ENCODE results near the gene PXYLP1.

Gene PXYLP1

DNA sequence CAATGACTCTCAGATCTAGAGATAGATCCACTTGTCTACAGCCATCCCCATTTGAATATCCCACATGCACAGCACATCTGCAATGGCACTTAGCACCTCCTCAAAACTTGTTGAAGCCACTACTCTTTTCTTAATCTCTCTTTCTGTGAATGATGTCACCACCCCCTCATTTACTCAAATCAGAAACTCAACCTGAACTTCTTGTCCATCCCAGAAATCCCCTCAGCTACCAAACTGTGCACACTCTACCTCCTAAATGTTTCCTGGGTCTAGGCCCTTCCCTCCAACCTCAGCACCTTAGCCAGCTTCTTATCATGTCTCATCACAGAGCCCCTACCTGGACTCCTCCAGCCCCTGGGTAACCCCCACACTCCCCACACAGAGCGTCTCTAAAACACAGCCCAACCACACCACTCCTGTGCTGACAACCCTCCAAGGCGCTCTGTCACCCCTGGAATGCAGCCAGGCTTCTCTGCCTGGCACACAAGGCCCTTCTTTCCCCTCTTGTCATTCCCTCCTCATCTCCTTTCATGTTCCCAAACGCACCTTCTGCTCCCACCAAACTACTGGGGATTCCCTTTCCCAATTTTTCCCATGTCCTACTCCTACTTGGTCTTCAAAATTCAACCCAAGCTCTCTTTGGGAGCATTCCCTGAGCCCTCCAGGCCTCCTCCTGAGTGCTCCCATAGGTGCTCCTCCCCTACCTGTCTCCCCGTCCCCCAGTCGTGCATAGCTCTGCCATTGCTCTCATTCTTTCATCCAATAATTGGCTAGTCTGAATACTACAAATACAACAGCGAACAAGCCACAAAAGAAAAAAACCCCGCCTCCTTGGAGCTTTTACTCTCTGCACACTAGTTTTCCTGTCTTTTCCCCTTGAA, 96.9 kb downstream of the PXYLP1 start:
- DNase-seq (ENCODE audit: low read depth), result no peak

DNA sequence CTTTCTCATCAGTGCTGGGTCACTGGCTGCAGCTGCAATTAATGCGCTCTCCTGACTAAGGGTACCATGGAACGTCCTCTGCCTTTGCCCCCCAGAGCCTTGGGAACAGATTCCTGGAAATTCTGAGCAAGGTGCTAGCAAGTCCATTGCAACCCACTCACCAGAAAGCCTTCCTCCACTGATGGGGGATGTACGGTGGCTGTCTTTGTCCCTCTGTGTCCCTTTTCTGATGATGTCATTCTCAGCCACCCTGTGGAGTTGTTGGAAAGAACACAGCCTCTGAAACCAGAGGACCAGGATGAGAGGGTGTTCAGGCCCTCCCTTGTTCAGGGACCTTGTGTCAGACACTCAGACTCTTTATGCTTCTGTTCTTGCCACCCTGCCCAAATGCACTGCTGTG, 98.6 kb downstream of the PXYLP1 start:
- DNase-seq (ENCODE audit: low read depth), result no peak

DNA sequence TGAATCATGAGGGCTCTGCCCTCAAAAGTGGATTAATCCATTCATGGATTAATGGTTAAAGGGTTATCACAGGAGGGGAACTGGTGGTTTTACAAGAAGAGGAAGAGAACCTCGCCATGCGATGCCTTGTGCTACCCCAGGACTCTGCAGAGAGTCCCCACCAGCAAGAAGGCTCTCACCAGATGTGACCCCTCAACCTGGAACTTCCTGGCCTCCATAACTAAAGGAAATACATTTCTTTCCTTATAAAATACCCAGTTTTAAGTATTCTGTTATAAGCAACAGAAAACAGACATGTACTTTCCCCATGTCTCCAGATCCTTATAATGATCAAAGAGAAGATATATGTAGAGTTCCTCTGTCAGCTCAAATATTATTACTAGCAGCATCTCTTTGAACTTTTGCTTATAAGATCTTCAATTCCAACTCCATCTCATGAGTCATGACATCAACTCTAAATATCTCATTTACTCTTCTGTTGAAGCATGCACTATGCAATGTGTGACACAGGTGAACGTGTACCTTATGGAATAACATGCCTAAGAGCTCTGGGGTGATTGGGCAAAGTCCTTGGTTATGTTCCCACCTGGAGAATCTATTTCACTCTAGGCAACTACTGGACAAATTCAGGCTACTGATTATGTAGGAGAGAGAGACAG, 99.2 kb downstream of the PXYLP1 start:
- no peak for DNase-seq (ENCODE audit: low read depth)

- DNase-seq (ENCODE audit: low read depth), result no peak
Measured at GRCh38 chr3:141331377-141332318, 100.0 kb downstream of the PXYLP1 start.

DNA sequence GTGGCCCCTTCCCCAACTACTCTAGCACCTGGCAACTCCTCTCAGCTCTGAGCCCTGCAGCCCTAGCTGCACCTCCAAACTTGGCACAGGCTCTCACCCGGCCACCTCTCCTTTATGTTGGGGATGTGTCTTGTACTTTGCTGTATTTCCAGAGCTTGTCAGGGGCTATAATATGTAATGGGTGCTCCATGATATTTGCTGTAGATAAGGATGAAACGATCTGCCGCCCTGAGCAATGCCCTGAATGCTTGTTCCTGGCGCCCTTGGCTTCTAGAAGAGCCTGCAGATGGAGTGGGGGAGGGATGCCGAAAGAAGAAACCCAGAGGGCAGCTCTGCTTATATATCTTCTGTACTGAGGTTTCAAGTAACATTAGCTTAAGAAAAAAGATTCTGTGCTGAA, 100.8 kb downstream of the PXYLP1 start:
- no peak for DNase-seq (ENCODE audit: low read depth)

DNA sequence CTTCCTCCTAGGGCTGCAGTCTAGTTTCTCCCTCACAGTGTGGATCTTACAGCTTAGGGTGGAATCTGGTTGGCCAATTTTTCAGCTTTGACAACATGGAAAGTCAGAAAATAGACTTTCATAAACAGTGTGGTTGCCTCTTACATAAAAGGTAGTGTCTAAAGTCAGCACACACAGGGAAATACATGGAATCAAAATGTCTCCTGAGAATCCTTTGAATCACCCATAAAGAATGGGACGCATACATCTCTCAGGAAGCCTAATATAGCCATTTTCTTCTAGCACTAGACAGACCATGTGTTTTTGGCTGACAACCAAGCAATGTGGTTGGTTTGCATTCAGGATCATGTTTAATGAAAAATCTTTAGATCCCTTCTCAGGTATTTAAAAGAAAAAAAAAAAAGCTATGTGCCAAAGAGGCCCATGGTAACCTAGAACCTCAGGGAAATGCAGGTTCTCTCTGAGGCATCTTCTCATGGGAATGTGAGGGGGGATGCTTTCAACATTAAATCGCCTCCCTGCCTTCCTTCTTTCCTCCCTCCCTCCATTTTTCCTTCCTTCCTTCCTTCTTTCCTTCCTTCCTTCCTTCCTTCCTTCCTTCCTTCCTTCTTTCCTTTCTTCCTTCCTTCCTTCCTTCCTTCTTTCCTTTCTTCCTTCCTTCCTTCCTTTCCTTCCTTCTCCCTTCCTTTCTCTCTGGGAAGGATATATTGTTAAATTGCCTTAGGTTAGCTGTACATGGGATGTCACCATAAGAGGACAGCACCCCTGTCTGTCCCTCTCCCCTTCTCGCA, 102.4 kb downstream of the PXYLP1 start:
- DNase-seq (ENCODE audit: low read depth), result no peak

- DNase-seq (ENCODE audit: low read depth), result no peak
Measured at GRCh38 chr3:141334627-141335250, 103.1 kb downstream of the PXYLP1 start.

DNA sequence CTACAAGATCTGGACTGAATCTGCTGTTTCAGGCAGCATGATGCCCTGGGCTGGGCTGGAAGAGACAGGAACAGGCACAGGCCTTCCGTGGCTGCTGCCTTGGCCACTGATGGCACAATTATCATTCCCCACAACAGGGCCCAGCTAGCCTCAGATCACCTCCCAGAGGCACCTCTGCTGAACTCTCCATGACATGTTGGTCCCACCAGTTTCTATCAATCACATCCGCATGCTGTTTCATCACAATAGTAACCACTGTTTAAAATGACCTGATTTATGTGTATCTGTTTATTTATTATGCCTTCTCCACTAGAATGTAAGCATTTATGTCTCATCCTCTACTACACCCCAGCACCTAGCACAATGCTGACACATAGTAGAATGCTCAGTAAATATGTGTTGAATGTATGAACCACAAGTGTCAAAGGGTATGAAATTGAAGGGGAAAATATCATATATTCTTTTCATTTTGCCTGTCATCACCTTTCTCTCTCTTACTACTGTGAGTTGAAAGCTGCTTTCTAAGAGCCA, 104.0 kb downstream of the PXYLP1 start:
- DNase-seq (ENCODE audit: low read depth), result no peak

DNA sequence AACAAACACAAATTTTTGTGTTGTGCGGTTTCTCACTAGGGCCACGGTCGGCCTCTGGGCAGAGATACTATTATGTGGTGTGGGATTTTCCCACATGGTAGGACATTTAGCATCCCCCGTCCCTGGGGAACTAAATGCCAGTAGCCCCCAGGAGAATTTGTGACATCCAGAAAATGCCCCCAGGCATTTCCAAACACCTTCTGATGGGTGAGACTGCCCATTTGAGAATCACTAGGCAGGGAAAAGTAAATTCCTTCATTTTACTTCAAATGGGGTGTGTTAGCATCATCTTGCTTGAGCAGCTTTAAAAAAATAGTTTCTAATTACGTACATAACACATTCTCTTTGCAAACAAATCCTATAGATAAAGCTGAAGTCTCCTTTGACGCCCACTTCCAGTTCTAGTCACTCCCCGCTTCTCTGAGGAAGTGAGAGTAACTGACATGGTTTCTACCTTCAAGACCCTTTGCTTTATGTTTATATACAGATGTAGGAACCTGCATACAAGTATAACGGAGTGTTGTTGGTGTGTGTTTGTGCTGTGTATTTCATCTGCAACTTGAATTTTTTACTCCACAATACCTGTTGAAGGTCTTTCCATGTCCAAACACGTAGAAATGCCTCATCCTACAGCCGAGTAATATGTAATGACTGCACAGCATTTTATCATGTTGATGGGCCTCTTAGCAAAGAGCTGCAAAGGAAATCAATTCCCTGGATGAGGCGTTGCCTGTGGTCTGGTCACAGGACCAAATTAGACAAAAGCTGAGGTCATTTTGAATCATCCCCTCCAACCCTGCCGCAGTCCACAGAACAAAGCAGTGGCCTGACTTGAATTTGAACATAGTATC, 105.3 kb downstream of the PXYLP1 start:
- DNase-seq (ENCODE audit: low read depth), result no peak

DNA sequence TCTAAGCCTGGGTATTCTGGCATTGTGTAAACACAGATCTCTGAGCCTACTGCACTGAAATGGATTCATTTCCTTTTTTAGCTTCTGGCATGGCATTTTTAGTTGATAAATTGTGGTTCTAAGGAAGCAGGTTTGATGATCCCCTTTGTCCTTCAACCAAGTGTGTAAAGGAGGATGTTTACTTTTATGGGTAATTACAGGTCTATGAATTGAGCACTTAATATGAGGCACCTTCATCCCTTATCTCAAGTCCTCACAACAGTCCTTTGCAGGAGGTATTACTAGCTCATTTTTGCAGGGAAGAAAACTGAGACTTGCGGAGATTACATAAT, 105.9 kb downstream of the PXYLP1 start:
- DNase-seq (ENCODE audit: low read depth), result no peak

DNA sequence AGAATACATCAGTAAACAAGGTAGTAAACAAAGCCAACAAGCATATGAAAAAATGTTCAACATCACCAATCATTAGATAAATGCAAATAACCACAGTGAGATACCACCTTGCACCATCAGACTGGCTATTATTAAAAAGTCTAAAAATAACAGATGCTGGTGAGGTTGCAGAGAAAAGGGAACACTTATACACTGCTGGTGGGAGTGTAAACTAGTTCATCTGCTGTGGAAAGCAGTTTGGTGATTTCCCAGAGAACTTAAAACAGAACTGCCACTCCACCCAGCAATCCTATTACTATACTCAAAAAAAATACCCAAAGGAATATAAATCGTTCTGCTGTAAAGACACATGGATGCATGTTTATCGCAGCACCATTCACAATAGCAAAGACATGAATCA, 106.4 kb downstream of the PXYLP1 start:
- DNase-seq (ENCODE audit: low read depth), result no peak

GRCh38 chr3:141338881-141339280, 107.3 kb downstream of the PXYLP1 start:
- no peak for DNase-seq (ENCODE audit: low read depth)

- no peak for DNase-seq (ENCODE audit: low read depth)
Measured at GRCh38 chr3:141341536-141341935, 109.9 kb downstream of the PXYLP1 start.

DNA sequence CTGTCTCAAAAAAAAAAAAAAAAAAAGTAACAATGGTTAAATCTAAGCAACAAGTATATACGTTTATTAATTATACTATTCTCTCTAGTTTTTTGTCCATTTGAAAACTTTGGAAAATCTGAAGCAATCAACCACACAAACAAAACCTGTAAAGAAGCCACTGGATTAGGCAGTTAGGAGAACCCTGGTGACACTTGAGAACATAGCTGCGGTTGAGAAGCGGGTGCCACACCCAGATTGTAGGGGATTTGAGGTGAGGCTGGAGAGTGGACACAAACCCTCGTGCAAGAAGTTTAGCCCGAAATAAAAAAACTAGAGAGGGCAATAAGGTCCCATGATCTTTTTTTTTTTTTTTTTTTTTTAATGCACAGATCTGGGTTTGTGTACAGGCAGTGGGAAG, 110.8 kb downstream of the PXYLP1 start:
- no peak for DNase-seq (ENCODE audit: low read depth)

GRCh38 chr3:141343077-141343476, 111.5 kb downstream of the PXYLP1 start:
- no peak for DNase-seq (ENCODE audit: low read depth)

DNA sequence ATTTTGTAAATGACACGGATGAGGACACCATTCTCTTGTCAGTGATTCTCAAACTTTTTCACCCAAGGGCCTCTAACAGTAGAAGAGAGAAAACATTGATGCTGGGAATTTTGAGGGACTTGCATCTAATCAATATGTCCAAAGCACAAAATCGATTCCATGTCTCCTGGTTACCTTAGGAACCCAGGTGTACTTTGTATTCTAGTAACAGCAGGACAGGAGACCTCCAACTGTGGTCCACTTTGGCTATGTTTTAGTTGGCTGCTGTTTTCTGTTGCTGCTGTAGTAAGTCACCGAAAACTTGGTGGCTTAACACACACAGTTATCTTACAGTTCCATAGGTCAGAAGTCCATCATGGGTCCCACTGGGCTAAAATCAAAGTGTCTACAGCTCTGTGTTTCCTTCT, 112.2 kb downstream of the PXYLP1 start:
- no peak for DNase-seq (ENCODE audit: low read depth)
